Measurements from ENCODE around the gene RIOK1.

RIOK1 gene

DNA sequence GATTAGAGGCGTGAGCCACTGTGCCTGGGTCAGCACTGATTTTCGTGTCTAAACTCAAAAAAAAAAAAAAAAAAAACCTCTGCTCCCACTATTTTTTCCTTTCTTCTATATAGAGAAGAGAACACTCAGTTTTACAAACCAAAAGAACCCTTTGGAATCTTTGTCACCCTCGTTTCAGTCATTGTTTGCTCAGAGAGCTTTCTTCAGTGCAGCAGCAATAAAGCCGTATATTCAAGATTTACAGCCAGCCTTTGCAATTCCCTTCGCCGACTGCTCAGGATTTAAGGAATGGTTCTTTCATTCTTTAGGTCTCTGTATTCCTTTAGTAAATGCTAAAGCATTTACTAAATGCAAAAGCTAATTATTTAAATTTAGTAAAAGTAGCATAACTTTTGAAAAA, 20.1 kb downstream of the RIOK1 start:
- DNase-seq (ENCODE audit: low spot score) = no peak

DNA sequence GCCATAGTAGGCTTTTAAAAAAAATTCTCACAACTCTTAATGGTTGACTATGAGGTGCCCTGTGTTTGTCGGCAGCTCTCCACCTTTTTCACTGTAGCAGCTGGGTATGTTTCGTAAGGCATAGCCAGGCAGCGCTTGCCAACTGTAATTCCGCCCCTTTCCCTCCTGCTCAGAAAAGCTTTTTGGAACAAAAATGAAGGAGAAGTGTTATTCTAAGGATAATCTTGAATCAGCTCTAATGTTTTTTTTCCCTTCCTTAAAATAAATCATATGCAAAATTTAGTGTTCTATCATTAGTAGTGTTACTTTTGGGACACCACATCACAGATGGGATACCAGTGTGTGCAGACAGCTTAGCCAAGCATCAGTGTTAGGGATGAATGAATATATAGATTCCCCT, 21.2 kb downstream of the RIOK1 start:
- no peak for DNase-seq (ENCODE audit: low spot score)

DNA sequence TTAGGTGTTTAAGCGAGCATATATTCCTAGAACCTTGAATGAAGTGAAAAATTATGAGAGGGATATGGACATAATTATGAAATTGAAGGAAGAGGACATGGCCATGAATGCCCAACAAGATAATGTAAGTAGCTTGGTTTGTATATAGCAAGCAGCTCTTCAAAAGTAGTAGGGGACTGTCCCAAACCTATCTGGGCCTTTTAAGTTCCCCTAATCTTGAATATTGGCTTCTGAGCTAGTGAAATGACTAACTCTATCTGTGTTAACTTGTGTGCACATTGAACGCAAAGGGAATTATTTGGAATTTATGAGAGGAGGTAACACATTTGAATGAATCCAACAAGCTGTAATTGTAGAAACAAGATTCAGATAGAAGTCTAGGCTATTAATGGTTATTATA, 21.7 kb downstream of the RIOK1 start:
- DNase-seq (ENCODE audit: low spot score) = no peak

DNA sequence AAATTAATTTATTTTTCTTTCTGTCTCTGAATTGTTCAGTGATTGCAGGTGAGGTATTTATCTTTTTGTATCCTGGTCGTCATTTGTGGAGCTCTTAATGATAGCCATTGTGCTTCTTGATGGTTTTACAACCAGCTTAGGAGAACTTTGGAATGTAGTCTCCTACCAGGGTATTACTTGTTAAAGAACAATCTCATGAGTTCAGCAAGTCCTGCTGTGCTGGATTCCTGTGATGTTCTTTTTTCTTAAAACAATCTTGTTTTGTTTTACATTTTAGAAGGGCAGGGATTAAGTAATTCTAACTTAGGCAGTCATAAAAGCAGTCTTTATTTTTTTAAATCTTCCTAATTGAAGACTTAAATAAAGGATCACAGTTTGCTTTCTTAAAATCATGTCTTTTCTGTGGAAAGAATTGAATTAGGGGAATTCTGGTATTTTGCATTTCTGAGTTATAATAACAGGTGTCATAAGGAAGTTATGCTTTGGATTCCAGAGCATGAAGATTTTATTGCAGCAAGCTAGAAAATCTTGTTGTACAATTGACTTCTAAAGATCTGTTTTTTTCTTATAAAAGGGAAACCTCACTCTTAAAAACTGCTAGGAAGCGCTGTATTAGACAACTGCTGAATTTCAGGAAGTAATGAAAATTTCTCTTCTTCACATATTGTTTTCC, 23.7 kb downstream of the RIOK1 start:
- no peak for DNase-seq (ENCODE audit: low spot score)

DNA sequence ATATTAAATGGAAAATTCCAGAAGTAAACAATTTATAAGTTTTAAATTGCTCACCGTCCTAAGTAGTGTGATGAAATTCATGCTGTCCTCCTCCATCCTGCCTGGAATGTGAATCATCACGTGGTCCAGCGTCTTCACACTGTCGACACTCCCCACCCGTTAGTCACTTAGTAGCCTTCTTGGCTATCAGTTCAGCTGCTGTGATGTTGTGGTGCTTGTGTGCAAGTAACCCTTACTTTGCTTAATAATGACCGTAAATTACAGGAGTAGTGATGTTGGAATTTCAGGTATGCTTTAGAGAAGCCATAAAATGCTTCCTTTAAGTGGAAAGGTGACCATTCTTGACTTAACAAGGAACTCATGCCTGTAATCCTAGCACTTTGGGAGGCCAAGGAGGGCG, 25.2 kb downstream of the RIOK1 start:
- DNase-seq (ENCODE audit: low spot score) = no peak

DNA sequence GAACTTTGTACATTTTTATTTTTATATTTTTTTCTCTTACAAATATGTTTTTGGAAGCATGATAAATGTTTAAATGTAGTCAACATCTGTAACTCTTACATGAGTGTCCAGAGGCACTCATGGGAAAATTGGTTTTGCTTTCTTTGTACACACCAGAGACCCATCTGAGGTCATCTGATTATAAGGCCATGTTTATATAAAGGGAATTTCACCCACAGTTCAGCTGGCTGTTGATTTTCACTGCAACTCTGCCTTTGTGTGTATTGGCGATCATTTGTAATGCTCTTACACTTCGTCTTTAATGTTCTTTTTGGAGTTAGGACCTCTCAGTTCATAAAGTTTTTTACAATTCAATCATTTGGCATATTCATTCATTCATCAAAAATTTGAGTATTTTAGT, 28.1 kb downstream of the RIOK1 start:
- no peak for DNase-seq (ENCODE audit: low spot score)

DNA sequence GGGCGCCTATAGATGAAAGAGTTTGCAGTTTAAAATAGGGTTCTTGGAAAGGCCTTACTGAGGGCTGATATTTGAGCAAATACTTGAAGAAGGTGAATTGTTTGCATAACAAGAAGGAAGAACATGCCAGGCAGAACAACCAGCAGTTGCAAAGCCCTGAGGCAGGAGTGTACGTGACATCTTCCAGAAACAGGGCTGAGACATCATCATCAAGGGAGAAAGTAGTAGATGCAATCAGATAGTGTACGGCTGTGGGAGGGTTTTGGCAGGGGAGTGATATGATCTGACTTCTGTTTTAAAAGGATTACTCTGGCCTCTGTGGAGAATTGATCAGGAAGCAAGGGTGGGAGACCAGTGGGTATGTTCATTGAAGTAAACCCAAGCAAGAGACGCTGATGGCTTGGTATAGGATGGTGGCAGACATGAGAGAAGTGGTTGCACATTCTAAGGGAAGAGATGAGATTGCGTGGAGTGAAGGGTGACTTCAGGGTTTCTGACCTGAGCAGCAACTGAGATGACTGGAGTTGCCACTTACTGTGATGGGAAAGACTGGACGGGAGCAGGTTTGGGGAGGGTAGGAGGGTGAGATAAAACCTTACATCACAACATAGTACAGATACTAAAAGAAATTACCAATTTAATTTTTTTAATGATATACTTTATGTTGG, 28.8 kb downstream of the RIOK1 start:
- DNase-seq (ENCODE audit: low spot score) = no peak

DNA sequence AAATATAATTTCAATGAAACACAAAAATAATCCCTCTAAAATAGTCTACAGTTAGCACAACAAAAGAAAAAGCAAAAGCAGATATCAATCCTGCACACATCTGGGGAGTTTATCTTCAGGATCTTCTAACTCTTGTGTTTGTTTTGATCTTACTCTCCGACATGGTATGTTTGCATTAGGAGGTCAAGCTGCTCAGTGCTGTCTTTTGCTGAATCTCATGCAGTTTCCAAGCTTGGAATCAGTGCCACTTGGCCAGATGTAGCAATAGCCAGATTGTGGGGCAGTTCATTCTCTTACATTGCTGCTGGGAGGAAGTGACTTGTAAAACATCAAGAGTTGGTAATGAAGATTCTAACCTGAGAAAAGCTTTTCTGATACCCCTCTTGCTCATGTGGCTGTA, 29.5 kb downstream of the RIOK1 start:
- no peak for DNase-seq (ENCODE audit: low spot score)

DNA sequence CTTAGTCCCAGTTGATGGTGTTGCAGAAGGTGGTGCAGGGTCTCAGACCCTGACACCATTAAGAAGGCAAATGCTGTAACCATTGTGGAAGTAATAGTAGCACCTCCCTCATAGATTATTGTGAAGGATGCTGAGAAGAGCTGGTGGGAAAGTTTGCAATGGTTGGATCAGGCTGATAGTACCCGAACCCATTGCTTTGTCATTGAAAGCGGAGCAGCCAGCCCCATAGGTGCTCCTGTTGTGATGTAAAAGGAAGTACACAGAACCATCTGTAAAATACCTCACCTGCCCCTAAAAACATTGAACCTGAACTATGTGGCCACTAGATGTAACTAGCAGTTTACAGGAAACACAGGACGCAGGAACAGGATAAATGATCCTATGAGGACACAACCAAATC, 31.5 kb downstream of the RIOK1 start:
- no peak for DNase-seq (ENCODE audit: low spot score)

DNA sequence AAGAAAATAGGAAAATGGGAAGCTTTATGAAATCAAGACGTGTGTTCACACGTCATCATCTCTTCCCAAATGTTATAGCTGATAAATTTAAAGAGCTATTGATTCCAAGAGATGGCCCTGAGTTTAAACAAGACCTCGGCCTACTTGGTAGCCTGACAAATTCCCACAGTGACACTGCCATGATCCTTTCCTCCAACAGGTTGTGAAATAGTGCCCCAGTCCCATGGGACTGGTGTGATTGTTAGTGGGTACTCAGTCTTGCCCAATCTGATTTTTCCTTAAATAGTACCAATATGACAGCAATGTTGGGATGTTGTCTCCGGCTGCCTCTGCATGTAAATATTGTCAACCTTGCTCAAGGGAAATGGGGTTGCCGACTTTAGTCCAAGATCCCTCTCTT, 34.5 kb downstream of the RIOK1 start:
- DNase-seq (ENCODE audit: low spot score) = no peak

DNA sequence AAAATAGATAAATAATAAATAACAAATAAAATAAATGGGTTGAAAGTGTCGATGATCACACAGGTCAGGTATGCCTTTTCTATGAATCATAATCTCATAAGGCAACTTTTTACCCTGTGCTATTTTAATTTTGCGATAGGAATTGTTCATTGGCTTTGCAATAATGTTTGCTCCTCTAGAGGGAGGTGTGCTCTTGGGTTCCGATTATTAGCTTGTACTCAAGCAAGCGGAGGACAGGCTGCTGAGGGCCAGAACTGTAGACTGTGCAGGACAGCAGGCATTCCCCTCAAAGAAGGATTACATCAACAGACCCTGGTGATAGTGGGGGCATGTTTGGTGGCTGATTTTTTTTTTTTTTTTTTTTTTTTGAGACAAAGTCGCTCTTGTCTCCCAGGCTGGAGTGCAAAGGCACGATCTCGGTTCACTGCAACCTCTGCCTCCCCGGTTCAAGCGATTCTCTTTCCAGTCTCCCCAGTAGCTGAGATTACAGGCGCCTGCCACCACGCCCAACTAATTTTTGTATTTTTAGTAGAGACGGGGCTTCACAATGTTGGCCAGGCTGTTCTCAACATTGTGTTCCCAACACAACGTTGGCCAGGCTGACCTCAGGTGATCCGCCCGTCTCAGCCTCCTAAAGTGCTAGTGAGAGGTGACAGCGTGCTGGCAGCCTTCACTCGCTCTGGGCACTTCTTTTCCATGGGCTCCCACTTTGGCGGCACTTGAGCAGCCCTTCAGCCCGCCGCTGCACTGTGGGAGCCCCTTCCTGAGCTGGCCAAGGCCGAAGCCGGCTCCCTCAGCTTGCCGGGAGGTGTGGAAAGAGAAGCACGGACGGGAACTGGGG, 35.6 kb downstream of the RIOK1 start:
- DNase-seq (ENCODE audit: low spot score) = no peak

DNA sequence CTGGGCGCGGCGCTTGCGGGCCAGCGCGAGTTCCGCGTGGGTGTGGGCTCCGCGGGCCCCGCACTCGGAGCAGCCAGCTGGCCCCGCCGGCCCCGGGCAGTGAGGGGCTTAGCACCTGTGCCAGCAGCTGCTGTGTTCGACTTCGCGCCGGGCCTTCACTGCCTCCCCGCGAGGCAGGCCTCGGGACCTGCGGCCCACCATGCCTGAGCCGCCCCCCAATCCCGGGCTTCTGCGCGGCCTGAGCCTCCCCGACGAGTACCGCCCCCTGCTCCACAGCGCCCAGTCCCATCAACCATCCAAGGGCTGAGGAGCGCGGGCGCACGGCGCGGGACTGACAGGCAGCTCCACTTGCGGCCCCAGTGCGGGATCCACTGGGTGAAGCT, 36.2 kb downstream of the RIOK1 start:
- DNase-seq (ENCODE audit: low spot score) = no peak

DNA sequence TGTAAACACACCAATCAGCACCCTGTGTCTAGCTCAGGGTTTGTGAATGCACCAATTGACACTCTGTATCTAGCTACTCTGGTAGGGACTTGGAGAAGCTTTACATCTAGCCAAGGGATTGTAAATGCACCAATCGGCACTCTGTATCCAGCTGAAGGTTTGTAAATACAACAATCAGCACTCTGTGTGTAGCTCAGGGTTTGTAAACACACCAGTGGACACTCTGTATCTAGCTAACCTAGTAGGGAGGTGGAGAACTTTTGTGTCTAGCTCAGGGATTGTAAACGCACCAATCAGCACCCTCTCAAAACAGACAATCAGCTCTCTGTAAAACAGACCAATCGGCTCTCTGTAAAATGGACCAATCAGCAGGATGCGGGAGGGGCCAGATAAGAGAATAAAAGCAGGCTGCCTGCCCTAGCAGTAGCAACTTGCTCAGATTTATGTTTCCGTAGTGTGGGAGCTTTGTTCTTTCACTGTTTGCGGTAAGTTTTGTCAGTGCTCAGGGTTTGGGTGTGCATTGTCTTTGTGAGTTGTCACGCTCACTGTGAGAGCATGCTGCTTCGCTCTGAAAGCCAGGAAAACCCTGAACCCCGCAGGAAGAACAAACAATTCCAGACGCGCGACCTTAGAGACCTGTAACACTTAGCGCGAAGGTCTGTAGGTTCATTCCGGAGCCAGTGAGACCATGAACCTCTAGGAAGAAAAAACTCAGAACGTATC, 37.0 kb downstream of the RIOK1 start:
- no peak for DNase-seq (ENCODE audit: low spot score)

DNA sequence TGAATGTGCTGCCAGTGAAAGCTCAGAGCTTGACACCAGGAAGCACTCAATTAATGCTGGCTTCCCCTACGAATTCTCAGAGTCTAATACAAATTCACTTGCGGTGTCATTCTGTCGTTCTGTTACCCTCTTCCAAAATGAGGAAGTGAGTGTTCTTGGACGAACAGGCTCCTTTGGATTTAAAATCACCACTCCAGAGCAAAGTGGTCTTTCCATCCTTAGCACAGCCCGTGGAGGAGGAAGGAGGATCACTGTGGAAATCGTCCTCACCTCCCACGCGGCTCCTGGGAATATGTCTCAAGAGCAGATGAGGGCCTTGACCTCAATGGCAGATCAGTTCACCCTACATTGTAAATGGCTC, 41.7 kb downstream of the RIOK1 start:
- DNase-seq (ENCODE audit: low spot score) = no peak

DNA sequence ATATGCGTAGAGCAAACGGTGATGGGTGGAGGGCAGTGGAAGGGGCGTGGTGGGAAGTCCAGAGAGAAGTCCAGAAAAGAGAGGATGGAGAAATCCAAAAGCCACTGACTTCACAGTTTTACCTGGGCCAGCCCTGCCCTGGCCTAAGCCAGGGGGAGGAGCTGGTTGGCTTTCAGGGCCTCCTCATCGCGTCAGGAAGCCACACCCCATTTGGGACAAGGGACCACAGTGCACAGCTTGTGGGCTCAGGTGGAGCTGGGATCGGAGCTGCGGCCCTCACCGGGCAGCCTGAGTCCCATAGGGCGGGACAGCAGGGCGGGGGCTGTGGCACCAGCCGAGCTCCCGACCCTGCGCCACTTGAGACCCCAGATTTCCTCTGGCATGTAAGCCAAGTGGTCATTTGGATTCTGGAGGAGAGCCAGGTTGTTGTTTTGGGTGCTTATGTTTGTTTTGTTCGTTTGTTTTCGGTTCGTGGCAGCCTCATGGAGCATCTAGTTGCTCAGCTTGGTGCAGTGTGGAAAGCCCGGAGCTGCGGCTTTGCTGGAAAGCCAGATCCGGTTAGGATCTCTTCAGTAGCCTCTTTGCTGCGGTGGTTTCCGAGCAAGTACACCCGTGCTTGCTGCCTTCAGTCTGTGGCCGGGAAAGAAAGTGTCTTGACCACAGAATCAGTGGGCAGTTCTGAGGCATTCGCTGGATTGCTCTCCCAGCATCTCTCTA, 42.2 kb downstream of the RIOK1 start:
- DNase-seq (ENCODE audit: low spot score) = no peak

DNA sequence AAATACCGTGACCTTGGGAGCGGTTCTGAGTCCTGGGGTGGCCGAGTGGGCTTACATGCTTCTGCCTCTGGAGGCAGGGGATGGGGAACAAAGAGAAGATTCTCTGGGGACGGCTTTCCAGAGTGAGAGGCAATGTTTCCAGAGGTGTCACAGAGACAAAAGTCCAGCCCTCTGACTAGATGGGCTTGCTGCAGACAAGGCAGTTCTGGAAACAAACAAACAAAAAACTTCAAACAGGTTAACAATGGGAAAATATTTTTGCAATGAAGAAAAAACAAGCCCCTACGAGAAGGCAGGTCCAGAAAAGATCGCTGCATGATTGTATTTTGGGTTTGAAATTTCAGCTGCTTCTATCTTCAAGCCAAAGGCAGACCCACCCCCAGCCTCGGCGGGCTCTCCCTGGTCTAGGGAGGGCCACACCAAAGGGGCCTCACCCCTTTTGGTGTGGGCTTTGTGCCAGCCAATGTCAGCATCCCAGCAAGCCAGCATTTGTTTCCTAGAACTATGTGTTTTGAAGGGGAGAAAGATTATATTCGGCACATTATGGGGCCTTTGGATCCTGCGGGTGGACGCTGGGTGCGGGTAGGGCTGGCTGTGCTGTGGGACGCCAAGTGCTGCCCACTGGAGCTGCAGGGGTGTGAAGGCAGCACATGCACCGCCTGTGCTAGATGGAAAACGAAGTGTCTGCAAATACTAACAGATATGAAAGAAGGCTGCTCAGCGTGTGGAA, 42.9 kb downstream of the RIOK1 start:
- DNase-seq (ENCODE audit: low spot score) = no peak

DNA sequence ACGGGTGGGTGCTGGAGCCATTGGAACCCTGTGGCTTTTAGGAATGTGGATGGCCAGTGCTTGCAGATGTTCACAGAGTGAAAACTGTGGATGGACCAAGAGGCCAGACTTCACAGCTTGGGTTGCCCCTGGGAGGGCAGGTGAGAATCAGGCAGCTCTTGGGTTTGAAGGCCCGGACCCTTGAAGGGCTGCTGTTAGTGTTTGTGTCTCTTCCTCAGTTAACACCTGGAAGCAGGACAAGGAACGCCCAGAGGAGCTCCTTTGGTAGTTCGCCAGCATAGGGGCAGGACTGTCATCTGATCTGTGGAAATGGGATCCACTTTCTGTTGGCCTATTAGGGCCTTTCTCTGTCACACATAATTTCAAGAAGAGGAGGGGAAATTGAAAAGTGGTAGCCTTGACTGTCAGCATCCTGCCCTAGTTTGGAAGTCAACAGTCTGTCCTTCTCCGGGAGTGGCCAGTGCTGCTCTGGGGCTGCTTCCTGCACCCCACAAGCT, 43.6 kb downstream of the RIOK1 start:
- DNase-seq (ENCODE audit: low spot score) = no peak

DNA sequence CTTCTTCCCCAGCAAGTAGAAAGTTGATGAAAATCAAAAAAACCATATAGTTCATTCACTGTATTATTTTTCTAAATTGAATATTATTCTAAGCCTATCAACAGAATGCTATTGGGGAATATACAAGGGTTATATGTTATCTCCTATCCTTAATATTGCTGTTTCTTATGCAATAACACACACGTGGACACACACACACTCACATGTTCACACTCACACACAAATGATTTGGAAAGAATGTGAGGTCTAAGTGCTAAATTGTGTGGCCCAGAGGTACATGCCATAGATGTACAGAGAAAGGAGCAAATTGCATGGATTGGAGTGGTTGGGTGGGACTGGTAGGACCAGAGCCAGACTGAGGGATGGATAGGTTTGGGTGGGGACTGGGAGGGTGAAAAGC, 45.1 kb downstream of the RIOK1 start:
- no peak for DNase-seq (ENCODE audit: low spot score)

DNA sequence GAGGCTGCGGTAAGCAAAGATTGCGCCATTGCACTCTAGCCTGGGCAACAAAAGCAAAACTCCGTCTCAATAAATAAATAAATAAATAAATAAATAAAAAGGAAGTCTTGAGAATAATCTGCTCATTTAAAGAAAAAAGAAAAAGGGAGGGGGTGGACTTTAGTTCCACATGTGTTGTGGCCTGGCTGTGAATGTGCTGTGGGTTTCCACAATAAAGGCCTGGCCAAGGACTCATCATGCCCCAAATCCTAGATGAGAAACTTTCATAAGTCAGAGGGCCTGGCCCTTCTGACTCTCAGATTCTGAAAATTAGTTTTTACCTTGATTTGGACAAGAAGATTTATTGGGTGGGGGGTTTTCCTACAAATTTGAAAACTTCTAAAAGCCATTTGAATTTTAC, 48.4 kb downstream of the RIOK1 start:
- no peak for DNase-seq (ENCODE audit: low spot score)

DNA sequence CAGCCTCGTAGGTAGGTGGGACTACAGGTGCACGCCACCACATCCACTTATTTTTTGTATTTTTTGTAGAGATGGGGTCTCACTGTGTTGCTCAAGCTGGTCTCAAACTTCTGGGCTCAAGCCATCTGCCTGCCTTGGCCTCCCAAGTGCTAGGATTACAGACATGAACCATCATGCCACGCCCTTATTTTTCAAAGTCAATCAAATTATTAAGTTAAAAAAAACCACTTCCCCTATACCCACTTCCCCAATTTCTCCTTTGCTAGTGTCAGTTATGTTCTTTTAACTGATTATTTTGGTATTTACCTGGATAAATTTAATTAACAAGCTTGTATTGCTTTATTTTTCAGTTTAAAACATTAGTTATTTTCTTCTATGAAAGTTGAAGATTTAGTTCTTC, 49.6 kb downstream of the RIOK1 start:
- DNase-seq (ENCODE audit: low spot score) = no peak

DNA sequence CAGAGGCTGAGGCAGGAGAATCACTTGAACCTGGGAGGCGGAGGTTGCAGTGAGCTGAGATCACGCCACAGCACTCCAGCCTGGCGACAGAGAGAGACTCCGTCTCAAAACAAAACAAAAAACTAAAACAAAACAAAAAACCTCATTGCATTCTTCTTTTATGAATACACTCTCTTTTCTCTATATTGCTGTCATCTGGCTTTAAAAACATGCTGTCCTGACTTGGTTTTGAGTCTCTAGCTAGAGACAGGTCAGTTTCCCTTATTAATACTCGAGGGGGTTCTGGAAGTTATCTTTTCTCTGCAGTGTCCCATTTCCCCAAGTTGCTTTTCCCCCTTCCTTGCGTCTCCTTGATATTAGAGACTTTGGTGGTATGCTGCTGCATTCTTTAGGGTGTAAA, 50.9 kb downstream of the RIOK1 start:
- no peak for DNase-seq (ENCODE audit: low spot score)
